ENCODE data around the gene TMPRSS9.
A peak's percentile ranks its signal among the peaks of the same experiment; 100 is the strongest.

Gene TMPRSS9

DNA sequence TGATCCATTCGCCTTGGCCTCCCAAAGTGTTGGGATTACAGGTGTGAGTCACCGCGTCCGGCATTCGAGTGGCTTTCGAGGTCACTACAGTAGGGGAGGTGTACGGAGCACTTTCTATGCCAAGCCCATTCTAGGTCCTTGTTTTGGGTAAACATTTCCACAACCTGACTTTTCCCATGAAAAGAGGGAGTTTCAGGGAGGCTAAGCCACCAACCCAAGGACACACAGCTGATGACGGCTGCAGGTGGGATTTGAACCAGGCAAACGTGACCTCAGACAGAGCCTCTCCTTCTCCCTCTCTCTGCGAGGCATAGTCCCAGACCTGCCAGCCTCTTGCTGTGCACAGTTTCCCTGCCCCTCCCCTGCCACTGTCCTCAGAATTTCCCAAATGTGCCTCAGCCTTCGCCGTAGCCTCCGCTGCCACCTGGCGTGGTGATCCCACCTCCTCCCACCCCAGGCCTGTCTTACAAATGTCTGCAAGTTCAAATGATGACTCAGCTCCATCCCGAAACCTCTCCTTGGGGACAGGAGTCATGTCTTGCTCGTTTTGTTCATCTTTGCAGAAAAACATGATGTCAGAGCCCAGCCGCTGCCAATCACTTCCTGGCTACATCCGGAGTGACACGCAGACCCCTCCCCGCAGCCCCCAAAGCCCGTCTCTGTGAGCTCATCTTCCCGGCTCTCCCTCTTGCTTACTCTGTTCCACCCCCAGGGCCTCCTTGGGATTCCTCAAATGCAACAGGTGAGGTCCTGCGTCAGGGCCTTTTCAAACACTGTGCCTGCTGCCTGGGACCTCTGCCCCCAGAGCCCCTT lies 109.2 kb downstream of the TMPRSS9 start (continued):
- TF ChIP-seq ZNF366 (tag by site-specific recombination; conservative IDR thresholded peaks at IDR 0.05) (peak; percentile 33; the same call in 1 of the 2 replicates), ZNF274 (IDR thresholded peaks at IDR 0.05; ENCODE audit: low read length) (no peak), ZNF274 (tag by site-specific recombination; IDR thresholded peaks at IDR 0.05; ENCODE audit: borderline replicate concordance) (no peak), ZSCAN23 (tag by site-specific recombination; IDR thresholded peaks at IDR 0.05) (no peak), ZNF626 (tag by site-specific recombination; IDR thresholded peaks at IDR 0.05) (no peak), BCL11A (tag by site-specific recombination; IDR thresholded peaks at IDR 0.05; ENCODE audit: low read depth) (no peak), ZNF23 (tag by site-specific recombination; IDR thresholded peaks at IDR 0.05; ENCODE audit: borderline replicate concordance) (no peak), ZNF501 (tag by site-specific recombination; IDR thresholded peaks at IDR 0.05) (no peak), ZNF239 (tag by site-specific recombination; IDR thresholded peaks at IDR 0.05) (no peak), ZNF202 (tag by site-specific recombination; IDR thresholded peaks at IDR 0.05; ENCODE audit: borderline replicate concordance) (no peak), ZNF169 (tag by site-specific recombination; IDR thresholded peaks at IDR 0.05) (no peak), ZNF610 (tag by site-specific recombination; IDR thresholded peaks at IDR 0.05; ENCODE audit: borderline replicate concordance) (no peak), ZNF140 (tag by site-specific recombination; IDR thresholded peaks at IDR 0.05) (no peak), ZNF24 (tag by site-specific recombination; IDR thresholded peaks at IDR 0.05) (no peak), ZNF830 (tag by site-specific recombination; IDR thresholded peaks at IDR 0.05; ENCODE audit: low read depth) (no peak), ZIC2 (tag by site-specific recombination; IDR thresholded peaks at IDR 0.05) (peak; percentile 23; the same call in 1 of the 2 replicates), OVOL3 (tag by site-specific recombination; IDR thresholded peaks at IDR 0.05) (no peak), ZNF596 (tag by site-specific recombination; IDR thresholded peaks at IDR 0.05) (no peak), ZNF223 (tag by site-specific recombination; IDR thresholded peaks at IDR 0.05) (no peak), ZBTB8A (tag by site-specific recombination; IDR thresholded peaks at IDR 0.05) (no peak)
- TF ChIP-seq, protein P1, sequence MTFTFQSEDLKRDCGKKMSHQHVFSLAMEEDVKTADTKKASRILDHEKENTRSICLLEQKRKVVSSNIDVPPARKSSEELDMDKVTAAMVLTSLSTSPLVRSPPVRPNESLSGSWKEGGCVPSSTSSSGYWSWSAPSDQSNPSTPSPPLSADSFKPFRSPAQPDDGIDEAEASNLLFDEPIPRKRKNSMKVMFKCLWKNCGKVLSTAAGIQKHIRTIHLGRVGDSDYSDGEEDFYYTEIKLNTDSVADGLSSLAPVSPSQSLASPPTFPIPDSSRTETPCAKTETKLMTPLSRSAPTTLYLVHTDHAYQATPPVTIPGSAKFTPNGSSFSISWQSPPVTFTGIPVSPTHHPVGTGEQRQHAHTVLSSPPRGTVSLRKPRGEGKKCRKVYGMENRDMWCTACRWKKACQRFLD (tag by site-specific recombination; IDR thresholded peaks at IDR 0.05), result no peak
- TF ChIP-seq, protein P2, sequence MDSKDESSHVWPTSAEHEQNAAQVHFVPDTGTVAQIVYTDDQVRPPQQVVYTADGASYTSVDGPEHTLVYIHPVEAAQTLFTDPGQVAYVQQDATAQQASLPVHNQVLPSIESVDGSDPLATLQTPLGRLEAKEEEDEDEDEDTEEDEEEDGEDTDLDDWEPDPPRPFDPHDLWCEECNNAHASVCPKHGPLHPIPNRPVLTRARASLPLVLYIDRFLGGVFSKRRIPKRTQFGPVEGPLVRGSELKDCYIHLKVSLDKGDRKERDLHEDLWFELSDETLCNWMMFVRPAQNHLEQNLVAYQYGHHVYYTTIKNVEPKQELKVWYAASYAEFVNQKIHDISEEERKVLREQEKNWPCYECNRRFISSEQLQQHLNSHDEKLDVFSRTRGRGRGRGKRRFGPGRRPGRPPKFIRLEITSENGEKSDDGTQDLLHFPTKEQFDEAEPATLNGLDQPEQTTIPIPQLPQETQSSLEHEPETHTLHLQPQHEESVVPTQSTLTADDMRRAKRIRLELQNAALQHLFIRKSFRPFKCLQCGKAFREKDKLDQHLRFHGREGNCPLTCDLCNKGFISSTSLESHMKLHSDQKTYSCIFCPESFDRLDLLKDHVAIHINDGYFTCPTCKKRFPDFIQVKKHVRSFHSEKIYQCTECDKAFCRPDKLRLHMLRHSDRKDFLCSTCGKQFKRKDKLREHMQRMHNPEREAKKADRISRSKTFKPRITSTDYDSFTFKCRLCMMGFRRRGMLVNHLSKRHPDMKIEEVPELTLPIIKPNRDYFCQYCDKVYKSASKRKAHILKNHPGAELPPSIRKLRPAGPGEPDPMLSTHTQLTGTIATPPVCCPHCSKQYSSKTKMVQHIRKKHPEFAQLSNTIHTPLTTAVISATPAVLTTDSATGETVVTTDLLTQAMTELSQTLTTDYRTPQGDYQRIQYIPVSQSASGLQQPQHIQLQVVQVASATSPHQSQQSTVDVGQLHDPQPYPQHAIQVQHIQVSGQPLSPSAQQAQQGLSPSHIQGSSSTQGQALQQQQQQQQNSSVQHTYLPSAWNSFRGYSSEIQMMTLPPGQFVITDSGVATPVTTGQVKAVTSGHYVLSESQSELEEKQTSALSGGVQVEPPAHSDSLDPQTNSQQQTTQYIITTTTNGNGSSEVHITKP (tag by site-specific recombination; IDR thresholded peaks at IDR 0.05), result no peak
- TF ChIP-seq, protein P3, sequence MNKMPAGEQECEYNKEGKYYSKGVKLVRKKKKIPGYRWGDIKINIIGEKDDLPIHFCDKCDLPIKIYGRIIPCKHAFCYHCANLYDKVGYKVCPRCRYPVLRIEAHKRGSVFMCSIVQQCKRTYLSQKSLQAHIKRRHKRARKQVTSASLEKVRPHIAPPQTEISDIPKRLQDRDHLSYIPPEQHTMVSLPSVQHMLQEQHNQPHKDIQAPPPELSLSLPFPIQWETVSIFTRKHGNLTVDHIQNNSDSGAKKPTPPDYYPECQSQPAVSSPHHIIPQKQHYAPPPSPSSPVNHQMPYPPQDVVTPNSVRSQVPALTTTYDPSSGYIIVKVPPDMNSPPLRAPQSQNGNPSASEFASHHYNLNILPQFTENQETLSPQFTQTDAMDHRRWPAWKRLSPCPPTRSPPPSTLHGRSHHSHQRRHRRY (tag by site-specific recombination; IDR thresholded peaks at IDR 0.05), result no peak
- TF ChIP-seq, protein P4, sequence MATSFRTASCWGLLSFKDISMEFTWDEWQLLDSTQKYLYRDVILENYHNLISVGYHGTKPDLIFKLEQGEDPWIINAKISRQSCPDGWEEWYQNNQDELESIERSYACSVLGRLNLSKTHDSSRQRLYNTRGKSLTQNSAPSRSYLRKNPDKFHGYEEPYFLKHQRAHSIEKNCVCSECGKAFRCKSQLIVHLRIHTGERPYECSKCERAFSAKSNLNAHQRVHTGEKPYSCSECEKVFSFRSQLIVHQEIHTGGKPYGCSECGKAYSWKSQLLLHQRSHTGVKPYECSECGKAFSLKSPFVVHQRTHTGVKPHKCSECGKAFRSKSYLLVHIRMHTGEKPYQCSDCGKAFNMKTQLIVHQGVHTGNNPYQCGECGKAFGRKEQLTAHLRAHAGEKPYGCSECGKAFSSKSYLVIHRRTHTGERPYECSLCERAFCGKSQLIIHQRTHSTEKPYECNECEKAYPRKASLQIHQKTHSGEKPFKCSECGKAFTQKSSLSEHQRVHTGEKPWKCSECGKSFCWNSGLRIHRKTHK (tag by site-specific recombination; IDR thresholded peaks at IDR 0.05), result no peak
- TF ChIP-seq, protein P5, sequence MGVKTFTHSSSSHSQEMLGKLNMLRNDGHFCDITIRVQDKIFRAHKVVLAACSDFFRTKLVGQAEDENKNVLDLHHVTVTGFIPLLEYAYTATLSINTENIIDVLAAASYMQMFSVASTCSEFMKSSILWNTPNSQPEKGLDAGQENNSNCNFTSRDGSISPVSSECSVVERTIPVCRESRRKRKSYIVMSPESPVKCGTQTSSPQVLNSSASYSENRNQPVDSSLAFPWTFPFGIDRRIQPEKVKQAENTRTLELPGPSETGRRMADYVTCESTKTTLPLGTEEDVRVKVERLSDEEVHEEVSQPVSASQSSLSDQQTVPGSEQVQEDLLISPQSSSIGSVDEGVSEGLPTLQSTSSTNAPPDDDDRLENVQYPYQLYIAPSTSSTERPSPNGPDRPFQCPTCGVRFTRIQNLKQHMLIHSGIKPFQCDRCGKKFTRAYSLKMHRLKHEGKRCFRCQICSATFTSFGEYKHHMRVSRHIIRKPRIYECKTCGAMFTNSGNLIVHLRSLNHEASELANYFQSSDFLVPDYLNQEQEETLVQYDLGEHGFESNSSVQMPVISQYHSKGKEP (tag by site-specific recombination; IDR thresholded peaks at IDR 0.05), result no peak

All from HEK293 (cell line).